Measurements from ENCODE around the gene ATXN7L3.

ATXN7L3 gene

DNA sequence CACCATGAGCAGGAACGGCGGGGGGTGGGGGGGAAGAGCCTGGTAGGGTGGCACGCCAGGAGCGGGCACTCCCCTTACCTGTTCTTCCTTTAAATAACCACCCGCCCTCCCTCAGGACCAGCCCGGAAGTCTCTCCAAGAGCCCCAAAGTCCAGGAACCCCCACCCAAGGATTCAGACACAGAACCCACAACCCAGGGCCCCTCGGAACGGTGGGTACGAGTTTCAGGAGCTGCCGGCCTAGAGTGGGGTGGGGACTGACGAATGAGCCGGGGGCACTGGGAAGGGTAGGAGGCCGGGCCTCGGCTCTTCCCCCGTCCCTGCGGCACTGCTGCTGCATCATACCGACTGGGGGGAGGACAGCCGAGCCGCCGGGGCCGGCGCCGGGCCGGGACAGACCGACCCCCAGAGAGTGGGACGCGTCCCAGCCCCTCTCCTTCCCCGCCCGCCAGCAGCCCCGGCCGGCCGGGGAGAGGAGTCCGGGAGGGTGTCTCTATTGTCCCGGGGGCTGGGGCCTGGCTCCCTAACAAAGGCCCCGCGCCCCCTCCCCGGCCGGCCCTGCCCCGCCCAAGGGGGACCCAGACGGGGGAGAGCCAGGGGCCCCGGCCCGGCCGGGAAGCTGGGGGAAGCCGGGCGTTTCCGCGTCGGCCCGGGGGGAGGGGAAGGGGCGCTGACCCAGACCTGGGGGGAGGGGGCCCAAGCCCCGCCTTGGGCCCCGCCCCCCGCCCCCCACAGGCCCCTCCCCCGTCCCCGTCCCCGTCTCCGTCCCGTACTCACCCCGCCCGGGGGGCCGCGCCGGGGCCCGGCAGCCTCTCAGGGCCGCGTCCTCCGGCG, 747 bp downstream of the ATXN7L3 start:
- peak; percentile 32 for DNase-seq

DNA sequence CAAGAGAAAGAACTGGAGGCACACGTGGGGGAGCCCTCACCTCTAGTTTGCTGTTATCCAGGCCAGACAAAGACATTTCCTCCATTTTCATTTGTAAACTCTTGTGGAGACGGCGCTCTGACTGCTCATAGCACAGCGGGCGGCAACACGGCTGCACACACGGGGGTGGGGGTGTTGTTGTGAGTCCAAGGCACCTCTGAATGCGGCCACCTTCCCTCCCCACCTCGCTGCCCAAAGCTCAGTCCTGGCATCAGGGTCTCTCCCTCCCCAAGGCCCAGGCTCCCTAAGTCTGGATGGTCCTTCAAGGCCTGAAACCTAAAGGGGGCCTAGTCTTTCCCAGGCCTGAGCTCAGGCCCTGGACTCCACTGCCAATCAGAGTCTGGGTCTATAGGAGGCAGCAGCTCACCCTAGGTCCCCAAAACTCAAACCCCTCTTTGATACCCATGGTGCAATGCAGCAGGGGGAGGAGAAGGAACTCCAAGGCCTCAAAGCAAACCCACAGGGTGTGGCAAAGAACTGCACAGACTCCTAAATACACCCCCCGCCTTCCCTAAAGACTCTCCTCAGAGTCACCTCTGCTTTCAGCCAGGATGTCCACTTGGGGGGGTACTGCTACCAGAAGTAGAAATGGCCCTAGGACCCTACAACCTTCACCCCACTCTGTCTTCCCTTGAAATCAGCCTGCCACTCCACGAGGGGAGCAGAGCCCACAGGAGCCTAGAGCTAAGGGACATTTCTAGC, 1.5 kb downstream of the ATXN7L3 start:
- no peak for DNase-seq

DNA sequence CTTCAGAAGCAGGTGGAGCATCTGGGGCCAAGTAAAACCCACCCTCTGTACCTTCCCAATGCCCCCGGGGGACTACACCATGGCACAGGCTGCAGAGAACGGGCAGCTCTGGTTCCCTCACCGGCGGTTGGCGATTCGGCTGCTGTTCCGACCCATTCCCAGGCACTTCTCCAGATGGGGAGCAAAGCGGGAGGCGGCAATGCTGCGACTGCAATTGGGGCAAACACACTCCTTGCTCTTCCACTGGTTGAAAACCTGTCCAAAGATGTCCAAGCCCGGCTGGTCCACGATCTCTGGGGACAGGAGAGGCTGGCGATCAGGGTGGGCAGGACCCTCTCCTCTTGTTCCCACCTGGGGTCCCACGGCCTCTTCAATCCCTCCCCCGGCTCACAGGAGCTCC, 2.6 kb downstream of the ATXN7L3 start:
- DNase-seq = no peak

DNA sequence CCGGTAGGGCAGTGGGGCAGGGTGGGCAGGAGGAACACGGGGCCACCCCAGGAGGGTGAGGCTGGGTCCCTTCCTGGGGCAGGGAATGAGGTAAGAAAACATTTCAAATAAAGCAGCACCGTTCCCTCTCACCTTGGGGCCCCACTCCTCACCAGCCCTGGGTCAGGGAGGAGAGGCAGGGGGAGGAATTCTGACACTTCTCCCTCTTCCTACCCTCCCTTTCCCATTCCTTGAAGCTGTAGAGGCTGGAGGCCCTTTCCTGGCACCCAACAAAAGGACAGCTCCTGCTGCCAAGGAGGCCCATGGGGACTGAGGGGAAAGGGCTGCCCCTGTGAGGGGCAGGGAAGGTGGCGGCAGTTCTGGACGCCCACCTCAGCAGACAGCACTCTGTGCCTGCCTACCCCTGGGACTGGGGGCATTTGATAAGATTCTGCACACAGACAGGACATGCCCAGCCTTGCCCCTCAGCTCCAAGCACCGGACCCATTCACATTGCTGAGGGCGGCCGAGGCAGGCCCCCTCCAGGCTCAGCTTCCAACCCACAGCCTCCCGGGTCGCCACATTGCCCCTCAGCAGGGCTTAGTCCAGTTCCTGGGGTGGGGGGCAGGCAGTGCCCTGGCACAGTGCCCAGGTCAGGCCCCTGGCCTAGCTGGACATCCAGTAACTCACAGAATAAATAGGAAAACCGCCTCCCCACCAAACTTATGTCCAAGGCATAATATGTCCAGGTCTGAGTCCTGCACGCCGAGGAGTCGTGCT, 6.2 kb downstream of the ATXN7L3 start:
- no peak for DNase-seq

DNA sequence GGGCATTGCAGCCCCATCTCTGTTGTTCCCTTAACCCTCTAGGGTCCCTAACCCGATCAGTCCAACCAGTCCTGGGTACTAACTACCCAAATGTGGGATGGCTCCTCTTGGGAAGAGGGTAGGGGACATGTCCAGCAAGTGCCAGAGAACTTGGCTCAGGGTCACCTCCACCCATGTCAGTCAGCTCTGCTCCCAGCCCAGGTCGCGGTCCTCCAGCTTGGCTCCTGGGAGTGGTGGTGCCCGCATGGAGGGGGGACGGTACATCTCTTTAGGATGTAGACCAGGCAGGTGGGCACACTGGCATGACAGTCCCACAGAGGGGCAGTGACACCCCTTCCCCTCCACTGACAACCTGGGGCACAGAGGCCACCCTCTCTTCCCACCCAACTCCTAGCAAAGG, 6.9 kb downstream of the ATXN7L3 start:
- DNase-seq = no peak

DNA sequence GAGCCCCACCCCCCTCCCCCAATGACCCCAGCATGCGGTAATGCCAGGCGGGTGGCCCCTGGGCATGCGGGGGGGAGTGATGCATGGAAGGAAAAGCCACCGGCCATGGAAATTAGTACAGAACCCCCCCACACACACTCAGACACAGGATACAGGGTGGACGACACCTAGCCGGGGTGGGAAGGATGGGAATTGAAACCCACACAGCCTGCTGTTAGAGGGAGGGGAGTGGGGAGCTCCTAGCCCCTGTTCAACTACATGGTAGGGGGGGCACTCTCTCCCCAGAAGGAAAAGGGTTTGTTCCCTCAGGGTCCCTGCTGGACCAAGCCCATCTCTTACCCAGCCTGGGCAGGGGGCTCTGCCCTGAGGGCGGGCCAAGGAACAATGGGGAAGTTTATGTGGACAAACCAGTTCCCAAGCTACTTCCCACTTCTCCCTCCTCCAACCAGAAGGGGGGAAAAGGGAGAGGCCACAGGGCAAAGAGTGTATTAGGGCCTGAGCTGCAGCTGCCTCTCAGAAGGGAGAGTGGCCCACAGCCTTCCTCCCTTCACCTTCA, 7.7 kb downstream of the ATXN7L3 start:
- no peak for DNase-seq

DNA sequence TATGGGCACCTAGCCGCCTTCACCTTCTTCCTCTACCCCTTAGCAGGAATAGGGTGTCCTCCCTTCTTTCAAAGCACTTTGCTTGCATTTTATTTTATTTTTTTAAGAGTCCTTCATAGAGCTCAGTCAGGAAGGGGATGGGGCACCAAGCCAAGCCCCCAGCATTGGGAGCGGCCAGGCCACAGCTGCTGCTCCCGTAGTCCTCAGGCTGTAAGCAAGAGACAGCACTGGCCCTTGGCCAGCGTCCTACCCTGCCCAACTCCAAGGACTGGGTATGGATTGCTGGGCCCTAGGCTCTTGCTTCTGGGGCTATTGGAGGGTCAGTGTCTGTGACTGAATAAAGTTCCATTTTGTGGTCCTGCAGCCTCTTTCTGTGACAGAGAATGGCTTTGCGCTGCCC, 8.3 kb downstream of the ATXN7L3 start:
- no peak for DNase-seq

DNA sequence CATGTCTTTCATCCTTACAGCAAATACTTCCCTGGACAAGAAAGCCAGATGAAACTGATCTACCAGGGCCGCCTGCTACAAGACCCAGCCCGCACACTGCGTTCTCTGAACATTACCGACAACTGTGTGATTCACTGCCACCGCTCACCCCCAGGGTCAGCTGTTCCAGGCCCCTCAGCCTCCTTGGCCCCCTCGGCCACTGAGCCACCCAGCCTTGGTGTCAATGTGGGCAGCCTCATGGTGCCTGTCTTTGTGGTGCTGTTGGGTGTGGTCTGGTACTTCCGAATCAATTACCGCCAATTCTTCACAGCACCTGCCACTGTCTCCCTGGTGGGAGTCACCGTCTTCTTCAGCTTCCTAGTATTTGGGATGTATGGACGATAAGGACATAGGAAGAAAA, 9.2 kb downstream of the ATXN7L3 start:
- no peak for DNase-seq

DNA sequence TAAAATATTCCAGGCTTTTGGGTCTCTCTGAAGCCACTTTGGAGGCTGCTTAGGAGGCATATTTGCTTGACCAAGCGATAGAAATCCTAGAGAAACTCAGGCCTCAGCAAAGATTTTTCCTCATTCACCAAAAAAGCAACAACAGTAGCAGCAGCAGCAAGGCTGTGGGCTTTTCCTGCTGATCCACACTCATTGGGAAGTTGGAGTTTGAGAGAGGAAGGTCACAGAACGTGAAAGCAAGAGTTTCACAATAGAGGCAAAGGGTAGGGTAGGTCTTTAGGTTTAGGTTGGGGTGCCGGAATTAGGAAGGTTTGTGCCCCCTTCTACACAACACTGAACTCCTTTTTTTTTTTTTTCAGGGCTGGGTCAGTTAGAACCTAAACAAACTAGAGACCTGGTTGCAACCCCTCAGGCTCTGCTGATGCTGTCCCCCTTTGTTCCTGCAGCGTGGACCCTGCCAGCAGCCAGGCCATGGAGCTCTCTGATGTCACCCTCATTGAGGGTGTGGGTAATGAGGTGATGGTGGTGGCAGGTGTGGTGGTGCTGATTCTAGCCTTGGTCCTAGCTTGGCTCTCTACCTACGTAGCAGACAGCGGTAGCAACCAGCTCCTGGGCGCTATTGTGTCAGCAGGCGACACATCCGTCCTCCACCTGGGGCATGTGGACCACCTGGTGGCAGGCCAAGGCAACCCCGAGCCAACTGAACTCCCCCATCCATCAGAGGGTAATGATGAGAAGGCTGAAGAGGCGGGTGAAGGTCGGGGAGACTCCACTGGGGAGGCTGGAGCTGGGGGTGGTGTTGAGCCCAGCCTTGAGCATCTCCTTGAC, 10.9 kb downstream of the ATXN7L3 start:
- no peak for DNase-seq

DNA sequence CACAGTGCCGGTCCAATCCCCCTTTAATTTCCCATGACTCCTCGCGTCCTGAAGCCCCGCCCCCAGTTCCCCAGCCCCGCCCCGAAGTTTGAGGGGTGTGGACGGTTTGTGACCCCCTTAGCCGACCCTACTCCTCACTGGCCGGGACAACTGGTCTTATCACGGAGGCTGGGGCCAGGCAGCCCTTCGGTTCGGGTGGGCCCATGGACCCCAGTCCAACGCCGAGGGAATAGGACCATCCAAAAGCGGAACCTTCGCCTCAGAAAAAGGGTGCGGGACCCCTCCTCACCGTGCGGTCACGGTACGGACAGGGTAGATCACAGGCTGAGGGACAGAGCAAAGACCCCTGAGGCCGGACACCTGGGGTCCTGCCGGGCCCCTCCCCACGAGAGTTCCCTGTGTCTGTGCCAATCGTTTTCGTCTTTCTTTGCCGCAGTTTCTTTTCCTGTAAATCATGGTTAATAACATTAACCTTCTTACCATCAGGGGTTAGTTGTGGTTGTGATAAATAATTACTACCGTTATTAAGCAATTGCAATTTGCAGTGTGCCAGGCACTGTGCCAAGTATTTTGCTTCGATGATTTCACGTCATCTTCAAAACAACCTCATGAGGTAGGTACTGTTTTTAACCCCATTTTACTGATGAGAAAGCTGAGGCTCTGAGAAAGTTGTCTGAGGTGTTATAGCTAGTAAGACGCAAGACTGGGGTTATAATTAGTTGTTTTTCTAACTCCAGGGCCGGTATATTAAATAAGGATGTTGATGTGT, 12.4 kb downstream of the ATXN7L3 start:
- DNase-seq = no peak

DNA sequence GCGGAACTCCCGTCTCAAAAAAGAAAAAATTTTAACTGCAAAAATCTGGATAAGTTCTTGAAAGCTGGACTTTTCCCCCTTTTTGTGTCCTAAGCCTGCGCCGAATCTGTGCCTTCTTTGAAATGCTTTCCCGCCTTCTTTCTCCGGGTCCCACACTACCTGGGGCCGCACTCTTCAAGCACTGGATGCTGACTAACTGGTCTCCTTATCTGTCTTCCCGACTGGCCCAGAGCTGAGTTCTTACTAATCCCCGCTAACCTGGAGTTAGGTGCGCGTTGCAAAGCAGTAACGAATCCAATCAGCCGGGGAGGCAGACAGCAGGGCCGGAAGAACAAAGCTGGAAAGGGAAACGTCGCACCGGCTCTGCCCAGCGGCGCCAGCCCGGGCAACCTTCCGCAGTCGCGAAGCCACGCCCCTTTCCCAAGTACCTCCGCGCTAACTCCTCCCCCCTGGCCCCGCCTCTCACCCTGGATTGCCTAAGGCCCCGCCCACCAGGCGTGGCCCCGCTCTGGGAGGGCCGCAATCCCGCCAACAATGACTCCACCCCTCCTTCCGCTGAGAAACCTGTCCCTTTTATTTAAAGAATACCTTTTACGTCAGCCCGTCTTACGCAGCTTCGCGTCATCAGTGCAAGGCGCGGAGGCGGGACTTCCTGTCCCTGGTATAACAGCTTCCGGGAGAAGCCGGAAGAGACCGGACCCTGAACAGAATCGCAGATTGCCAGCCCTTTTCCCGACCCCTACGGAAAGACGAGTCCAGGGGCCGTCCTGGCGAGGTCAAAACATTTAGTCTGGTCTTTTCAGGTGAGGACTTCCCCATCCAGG, 13.2 kb downstream of the ATXN7L3 start, which contains the start of gene TMUB2:
Gene TMUB2 (plus strand): TSS at position 666 of the 824 bp plus-strand sequence. CDS start 737 bp downstream, outside the sequence.
- DNase-seq = peak; percentile 97

DNA sequence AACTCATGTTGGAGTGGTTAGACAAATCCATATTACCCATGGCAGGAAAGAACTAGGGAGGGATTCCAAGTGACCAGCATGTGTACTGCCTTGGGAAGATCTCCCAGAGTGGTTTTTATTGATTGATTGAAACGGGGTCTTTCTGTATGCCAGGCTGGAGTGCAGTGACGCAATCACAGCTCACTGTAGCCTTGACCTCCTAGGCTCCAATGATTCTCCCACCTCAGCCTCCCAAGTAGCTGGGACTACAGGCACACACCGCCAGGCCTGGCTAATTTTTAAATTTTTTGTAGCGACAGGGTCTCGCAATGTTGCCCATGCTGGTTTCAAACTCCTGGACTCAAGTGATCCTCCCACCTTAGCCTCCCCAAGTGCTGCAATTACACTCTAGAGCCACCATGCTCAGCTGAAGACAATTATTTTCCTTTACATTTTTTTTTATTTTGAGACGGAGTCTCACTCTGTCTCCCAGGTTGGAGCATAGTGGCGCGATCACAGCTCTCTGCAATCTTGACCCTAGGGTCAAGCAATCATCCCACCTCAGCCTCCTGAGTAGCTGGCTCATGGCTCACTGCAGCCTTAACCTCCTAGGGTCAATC, 15.4 kb downstream of the ATXN7L3 start:
- no peak for DNase-seq

DNA sequence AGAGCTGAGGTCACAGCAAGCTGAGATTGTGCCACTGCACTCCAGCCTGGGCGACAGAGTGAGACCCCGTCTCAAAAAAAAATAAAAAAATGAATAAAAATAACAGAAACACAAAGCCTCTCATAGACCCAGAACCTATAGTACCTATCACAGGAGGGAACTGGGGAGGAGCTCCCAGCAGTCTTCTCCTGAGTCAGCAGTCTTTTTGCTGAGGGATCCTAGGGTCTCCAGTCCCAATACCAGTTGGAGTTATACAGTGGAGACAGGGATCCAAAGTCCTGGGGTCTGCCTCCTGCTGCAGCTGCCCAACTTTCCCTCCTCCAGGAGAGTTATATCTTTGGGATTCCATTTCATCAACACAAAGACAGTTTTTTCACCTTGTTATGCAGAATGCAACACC, 16.7 kb downstream of the ATXN7L3 start:
- no peak for DNase-seq

DNA sequence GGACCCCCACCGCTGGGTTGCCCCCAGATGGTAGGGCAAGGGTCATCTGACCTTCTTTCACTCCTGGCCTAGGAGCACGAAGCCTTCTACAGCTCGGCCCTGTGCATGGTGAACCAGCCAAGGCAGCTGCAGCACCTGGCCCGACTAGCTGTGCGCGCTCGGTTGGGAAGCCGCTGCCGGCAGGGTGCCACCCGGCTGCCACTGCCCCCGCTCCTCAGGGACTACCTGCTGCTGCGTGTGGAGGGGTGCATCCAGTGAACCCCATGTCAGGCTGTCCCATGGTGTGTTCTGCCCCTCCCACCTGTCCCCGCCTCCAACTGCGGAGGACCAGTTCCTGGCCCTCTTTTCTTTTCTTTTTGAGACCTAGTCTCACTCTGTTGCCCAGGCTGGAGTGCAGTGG, 21.6 kb downstream of the ATXN7L3 start:
- DNase-seq = no peak

DNA sequence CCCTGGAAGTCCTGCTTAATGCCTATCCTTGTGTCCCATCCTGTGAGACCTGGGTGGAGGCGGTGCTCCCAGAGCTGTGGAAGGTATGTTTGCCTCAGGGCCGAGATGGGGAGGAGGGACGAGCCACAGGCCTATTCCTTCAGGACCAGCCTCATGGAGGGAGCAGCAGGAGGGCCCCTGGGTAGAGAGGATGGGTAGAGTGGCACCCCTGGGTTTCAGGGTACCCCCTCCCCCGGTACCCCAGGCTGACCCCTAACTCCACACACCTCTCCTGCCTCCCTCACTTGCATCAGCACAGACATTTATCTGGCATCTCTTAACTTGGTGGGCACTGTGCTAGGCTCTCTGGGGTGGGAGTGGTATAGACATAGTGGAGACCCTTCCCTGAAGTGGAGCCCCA, 22.0 kb downstream of the ATXN7L3 start:
- DNase-seq = no peak

DNA sequence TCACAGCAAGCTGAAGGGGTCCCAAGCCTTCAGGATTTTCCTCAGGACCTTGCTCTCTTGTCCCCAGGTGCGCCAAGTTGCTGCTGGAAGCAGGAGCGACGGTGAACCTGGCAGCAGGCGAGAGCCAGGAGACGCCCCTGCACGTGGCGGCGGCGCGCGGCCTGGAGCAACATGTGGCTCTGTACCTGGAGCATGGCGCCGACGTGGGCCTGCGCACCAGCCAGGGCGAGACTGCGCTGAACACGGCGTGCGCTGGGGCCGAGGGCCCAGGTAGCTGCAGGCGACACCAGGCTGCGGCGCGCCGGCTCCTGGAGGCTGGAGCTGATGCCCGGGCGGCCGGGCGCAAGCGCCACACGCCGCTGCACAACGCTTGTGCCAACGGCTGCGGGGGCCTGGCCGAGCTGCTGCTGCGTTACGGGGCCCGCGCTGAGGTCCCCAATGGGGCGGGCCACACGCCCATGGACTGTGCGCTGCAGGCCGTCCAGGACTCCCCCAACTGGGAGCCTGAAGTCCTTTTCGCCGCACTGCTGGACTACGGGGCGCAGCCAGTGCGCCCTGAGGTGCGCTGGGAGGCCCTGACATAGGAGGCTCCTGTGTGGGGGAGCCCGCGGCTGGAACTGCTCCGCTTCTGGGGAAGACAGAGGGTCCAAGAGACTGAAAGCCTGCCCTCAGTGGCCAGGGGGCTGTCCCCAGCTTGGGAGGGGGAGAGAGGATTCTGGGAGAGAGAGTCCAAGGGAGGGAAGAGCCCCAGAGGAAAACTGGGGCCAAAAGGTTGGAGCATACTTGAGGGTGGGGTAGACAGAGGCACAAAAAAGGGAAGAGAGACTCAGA, 22.8 kb downstream of the ATXN7L3 start:
- no peak for DNase-seq

DNA sequence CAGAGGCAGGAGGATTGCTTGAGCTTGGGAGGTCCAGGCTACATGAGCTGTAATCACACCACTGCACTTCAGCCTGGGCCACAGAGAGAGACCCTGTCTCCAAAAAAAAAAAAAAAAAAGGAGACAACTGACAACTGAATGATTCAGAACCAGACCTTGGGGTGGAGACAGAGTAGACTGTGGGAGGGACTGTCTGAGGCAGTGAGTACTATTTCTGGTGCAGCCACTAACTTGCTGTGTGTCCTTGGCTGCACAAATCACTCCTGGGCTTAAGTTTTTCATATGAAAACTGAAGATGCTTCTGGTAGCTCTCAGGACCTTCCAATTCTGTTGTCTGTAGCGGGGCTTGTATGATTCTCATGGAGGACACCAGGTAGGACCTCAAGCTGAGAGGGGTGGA, 23.4 kb downstream of the ATXN7L3 start:
- DNase-seq = no peak

DNA sequence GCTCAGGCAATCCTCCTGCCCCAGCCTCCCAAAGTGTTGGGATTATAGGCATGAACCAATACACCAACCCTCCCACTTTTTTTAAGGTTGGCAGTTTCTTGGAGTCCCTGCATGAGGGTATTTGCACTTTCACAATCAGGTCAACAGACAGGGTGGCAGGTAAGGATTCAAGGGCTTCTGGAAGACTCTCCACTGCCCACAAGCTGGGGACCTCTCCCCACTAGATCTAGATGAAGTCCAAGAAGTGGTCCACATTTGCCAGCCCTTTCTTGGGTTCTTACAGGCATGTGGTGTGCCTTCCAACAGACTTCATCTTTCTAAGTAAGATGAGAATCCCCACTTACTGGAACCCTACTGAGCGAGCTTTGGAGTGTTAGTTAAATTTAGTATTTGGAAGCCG, 25.3 kb downstream of the ATXN7L3 start:
- DNase-seq = no peak

DNA sequence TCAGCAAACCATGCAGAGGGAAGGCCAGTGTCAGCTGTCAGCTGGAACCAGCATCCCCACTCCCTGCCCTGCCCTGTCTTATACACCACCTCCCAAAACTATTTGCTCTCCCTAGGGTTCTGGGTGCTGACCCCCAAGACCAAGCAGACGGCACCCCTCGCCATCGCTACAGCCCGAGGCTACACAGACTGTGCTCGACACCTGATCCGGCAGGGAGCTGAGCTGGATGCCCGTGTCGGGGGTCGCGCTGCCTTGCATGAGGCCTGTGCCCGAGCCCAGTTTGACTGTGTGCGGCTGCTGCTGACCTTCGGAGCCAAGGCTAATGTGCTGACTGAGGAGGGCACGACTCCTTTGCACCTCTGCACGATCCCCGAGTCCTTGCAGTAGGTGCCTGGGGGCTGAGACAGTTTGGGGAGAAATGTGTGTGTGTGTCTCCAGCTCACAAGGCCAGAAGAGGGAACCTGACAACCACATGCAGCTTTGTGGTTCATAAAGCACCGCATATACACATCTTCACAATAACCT, 27.7 kb downstream of the ATXN7L3 start:
- DNase-seq = no peak
